ENCODE measurements around the gene CELA1. TPM values are rescaled to one million over a fixed set of nuclear protein-coding genes. Genes with fewer than 3 reads are reported as not detected.

Gene CELA1
- polyA plus RNA-seq, 3 donors: 0.67 to 3.0 TPM; not detected in 1

- Histone ChIP-seq H3K36me3 (replicated peaks in 1 of 2; ENCODE audit: control insufficient read depth in 1 of 2, insufficient read depth in 2 of 2, low read length in 2 of 2) (peaks cover 60 to 96% of the 10 kb centered on the region in 2 donors), H3K4me2 (replicated peaks; ENCODE audit: extremely low read depth, low read length, poor library complexity, severe bottlenecking) (no peak overlapping the region), H3K4me3 (replicated peaks in 1 of 3; ENCODE audit: low read depth in 2 of 3, low read length in 3 of 3) (no peak overlapping the region), H4K20me1 (ENCODE audit: insufficient read depth, low read length) (peaks cover 6% of the 10 kb centered on the region), H3K27ac (ENCODE audit: low read depth in 1 of 2, low read length in 2 of 2) (no peak overlapping the region), H3K27me3 (ENCODE audit: control insufficient read depth in 2 of 2, insufficient read depth in 2 of 2, low read length in 2 of 2) (no peaks in the 10 kb centered on the region), H3K79me2 (ENCODE audit: insufficient read depth, low read length) (no peaks in the 10 kb centered on the region), H3K9me3 (replicated peaks in 1 of 2; ENCODE audit: control insufficient read depth in 1 of 2, insufficient read depth in 1 of 2, low read length in 2 of 2) (no peaks in the 10 kb centered on the region), H3K9ac (ENCODE audit: insufficient read depth, low read length, poor library complexity, severe bottlenecking) (no peak overlapping the region), H2AFZ (ENCODE audit: insufficient read depth, low read depth, low read length, poor library complexity, severe bottlenecking) (no peak overlapping the region), H3K4me1 (ENCODE audit: control insufficient read depth in 1 of 2, insufficient read depth in 2 of 2, low read length in 2 of 2) (no peaks in the 10 kb centered on the region)
- DNase-seq: no peak
- Mint-ChIP-seq H3K4me3 (no peak overlapping the region), H3K36me3 (peaks cover 88 to 94% of the 10 kb centered on the region in 2 donors), H3K9me3 (peaks cover 0 to 4% (median 0%) of the 10 kb centered on the region in 7 donors), H3K4me1 (peaks cover 4% of the 10 kb centered on the region), H3K27ac (no peak overlapping the region), H3K27me3 (ENCODE audit: low read depth in 3 of 3) (peaks cover 0 to 5% (median 0%) of the 10 kb centered on the region in 3 donors)
- WGBS (ENCODE audit: insufficient coverage): 94% methylated on average over 7 of the region's 11 CpGs
- intact Hi-C loops (cut with micrococcal nuclease): no loop called here
- TF ChIP-seq, protein P1, sequence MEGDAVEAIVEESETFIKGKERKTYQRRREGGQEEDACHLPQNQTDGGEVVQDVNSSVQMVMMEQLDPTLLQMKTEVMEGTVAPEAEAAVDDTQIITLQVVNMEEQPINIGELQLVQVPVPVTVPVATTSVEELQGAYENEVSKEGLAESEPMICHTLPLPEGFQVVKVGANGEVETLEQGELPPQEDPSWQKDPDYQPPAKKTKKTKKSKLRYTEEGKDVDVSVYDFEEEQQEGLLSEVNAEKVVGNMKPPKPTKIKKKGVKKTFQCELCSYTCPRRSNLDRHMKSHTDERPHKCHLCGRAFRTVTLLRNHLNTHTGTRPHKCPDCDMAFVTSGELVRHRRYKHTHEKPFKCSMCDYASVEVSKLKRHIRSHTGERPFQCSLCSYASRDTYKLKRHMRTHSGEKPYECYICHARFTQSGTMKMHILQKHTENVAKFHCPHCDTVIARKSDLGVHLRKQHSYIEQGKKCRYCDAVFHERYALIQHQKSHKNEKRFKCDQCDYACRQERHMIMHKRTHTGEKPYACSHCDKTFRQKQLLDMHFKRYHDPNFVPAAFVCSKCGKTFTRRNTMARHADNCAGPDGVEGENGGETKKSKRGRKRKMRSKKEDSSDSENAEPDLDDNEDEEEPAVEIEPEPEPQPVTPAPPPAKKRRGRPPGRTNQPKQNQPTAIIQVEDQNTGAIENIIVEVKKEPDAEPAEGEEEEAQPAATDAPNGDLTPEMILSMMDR (IDR thresholded peaks at IDR 0.05): no peak
These were observed 33.1 kb upstream of the CELA1 start for GRCh38 chr12:51379571-51379970.

DNA sequence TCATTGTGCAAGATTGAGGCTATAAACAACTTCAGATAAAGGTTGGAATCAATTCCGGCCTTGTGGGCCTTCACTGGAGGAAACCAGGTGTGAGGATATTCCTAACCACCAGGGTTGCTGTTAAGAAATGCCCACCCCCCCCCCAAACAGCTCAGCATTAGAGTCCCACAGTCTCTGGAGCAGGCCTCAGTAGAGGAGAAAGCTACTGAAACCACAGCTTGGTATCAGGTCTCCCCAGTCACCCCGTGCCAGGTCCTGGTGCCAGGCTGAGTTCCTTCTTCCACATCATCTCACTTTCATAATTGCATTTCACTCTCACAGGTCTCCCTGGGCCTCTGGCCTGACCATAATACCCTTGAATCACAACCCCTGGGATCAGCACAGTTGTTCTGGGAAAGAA lies 32.3 kb upstream of the CELA1 start:
- Histone ChIP-seq H3K4me3 (replicated peaks in 1 of 3; ENCODE audit: low read depth in 2 of 3, low read length in 3 of 3) (no peak overlapping the region), H4K20me1 (ENCODE audit: insufficient read depth, low read length) (peaks cover 6% of the 10 kb centered on the region), H3K4me1 (ENCODE audit: control insufficient read depth in 1 of 2, insufficient read depth in 2 of 2, low read length in 2 of 2) (no peaks in the 10 kb centered on the region), H3K4me2 (replicated peaks; ENCODE audit: extremely low read depth, low read length, poor library complexity, severe bottlenecking) (no peak overlapping the region), H3K27ac (ENCODE audit: low read depth in 1 of 2, low read length in 2 of 2) (no peak overlapping the region), H3K79me2 (ENCODE audit: insufficient read depth, low read length) (no peaks in the 10 kb centered on the region), H3K9ac (ENCODE audit: insufficient read depth, low read length, poor library complexity, severe bottlenecking) (no peak overlapping the region), H2AFZ (ENCODE audit: insufficient read depth, low read depth, low read length, poor library complexity, severe bottlenecking) (no peak overlapping the region), H3K9me3 (replicated peaks in 1 of 2; ENCODE audit: control insufficient read depth in 1 of 2, insufficient read depth in 1 of 2, low read length in 2 of 2) (no peaks in the 10 kb centered on the region), H3K27me3 (ENCODE audit: control insufficient read depth in 2 of 2, insufficient read depth in 2 of 2, low read length in 2 of 2) (no peaks in the 10 kb centered on the region), H3K36me3 (replicated peaks in 1 of 2; ENCODE audit: control insufficient read depth in 1 of 2, insufficient read depth in 2 of 2, low read length in 2 of 2) (peaks cover 60 to 96% of the 10 kb centered on the region in 2 donors)
- DNase-seq: no peak
- no CpG with 5 or more reads among the region's 2 CpGs for WGBS (ENCODE audit: insufficient coverage)
- H3K36me3 Mint-ChIP-seq: peaks cover 89 to 94% of the 10 kb centered on the region in 2 donors
- H3K27me3 Mint-ChIP-seq (ENCODE audit: low read depth in 3 of 3): peaks cover 0 to 3% (median 0%) of the 10 kb centered on the region in 3 donors
- TF ChIP-seq, protein P1 (IDR thresholded peaks at IDR 0.05): no peak
- H3K9me3 Mint-ChIP-seq: peaks cover 0 to 7% (median under 1%) of the 10 kb centered on the region in 7 donors
- H3K27ac Mint-ChIP-seq: peak overlapping the region in 1 of 7 donors; percentile 27
- H3K4me3 Mint-ChIP-seq: no peak overlapping the region
- intact Hi-C loops (cut with micrococcal nuclease): no loop called here
- H3K4me1 Mint-ChIP-seq: peaks cover 4% of the 10 kb centered on the region

Data from CD14-positive monocyte (primary cell).